K562 (cell line): ENCODE data around the gene TCF12. TPM values are rescaled to one million over a fixed set of nuclear protein-coding genes. Genes with fewer than 3 reads are reported as not detected.

Experiments used
- ATAC-seq: fragments of 200-7000 bp; cut with Tn5 transposase; 3 replicates; pipeline ENCODE4 v1.9.1; 2020; ENCODE audit warnings: moderate library complexity
- BruUV-seq: library from RNA; stranded (reverse); fragments of 400-500 nt; replicated peaks from 2 replicates; lab custom pipeline; 2021; lab: Mats Ljungman, UMichigan
- CTCF ChIA-PET: fragments of 300-600 bp; formaldehyde crosslinking; extraction: SDS; loops from one replicate; lab custom pipeline; 2021; ENCODE audit warnings: low intra/inter-chr PET ratio; lab: Yijun Ruan, JAX
- POLR2A ChIA-PET: fragments of 300-600, 350-650 bp; sonication (Branson Sonifier 250); formaldehyde crosslinking; extraction: SDS; loops from one replicate; lab custom pipeline; 2021; ENCODE audit warnings: antibody characterized with exemption, inconsistent platforms; lab: Yijun Ruan, JAX
- DNase-seq, 4 experiments: peaks; one replicate each; pipeline versions ENCODE4 v3.0.0 to v3.0.0-alpha.2; 2011 to 2018; ENCODE audit warnings: low spot score in 3 of 4, mixed read lengths in 3 of 4; ENCODE audit errors: extremely low read depth in 1 of 4
- FAIRE-seq: peaks from 2 replicates; lab custom pipeline; 2011; peaks lifted over from hg19 to GRCh38; lab: Jason Lieb, UNC
- H2AFZ ChIP-seq: 2 replicates; pipeline ENCODE4 v1.6.0; 2011; ENCODE audit warnings: low read depth, low read length, control low read depth, inconsistent platforms
- H3K27ac ChIP-seq: fragments of 200-600 bp; 3 replicates; pipeline ENCODE4 v1.8.0; 2011; ENCODE audit warnings: low read depth, mild to moderate bottlenecking, control low read depth, inconsistent platforms, low read length, moderate library complexity, mixed read lengths; ENCODE audit errors: extremely low read depth
- H3K27me3 ChIP-seq, 2 experiments: fragments of 300-600 bp in 1 of 2; 2 replicates in 1 of 2; 3 replicates in 1 of 2; pipeline versions ENCODE4 v1.6.0 to v1.8.0; 2011; ENCODE audit warnings: inconsistent platforms in 2 of 2, low read length in 2 of 2, mild to moderate bottlenecking in 1 of 2, mixed read lengths in 1 of 2, moderate library complexity in 1 of 2; ENCODE audit not compliant: control insufficient read depth in 2 of 2, insufficient read depth in 2 of 2
- H3K36me3 ChIP-seq: fragments of 300-600 bp; 3 replicates; pipeline ENCODE4 v1.8.0; 2011; ENCODE audit warnings: mild to moderate bottlenecking, low read length, inconsistent platforms; ENCODE audit not compliant: control insufficient read depth, insufficient read depth
- H3K4me1 ChIP-seq, 2 experiments: fragments of 200-600 bp in 1 of 2; replicated peaks in 1 of 2; 2 replicates in 1 of 2; 3 replicates in 1 of 2; pipeline versions ENCODE4 v1.5.1 to v1.8.0; 2011; ENCODE audit warnings: inconsistent platforms in 2 of 2, low read length in 2 of 2, mild to moderate bottlenecking in 1 of 2, mixed read lengths in 1 of 2, moderate library complexity in 1 of 2; ENCODE audit not compliant: control insufficient read depth in 2 of 2, insufficient read depth in 2 of 2
- H3K4me2 ChIP-seq: 2 replicates; pipeline ENCODE4 v1.6.1; 2011; ENCODE audit warnings: low read length, control low read depth, inconsistent platforms, mixed read lengths; ENCODE audit not compliant: insufficient read depth
- H3K4me3 ChIP-seq: fragments of 200-600 bp; sonication (generic), shearing (Covaris generic); 2 replicates; pipeline ENCODE4 v1.5.1; 2016; ENCODE audit warnings: control low read depth, inconsistent platforms
- H3K79me2 ChIP-seq: fragments of 200-600 bp; 3 replicates; pipeline ENCODE4 v1.8.0; 2011; ENCODE audit warnings: low read length, inconsistent platforms; ENCODE audit not compliant: control insufficient read depth, insufficient read depth
- H3K9ac ChIP-seq, 2 experiments: 2 replicates each; pipeline versions ENCODE4 v1.6.0 to v1.6.1; 2011; ENCODE audit warnings: low read depth in 2 of 2, low read length in 2 of 2, control low read depth in 1 of 2, inconsistent platforms in 1 of 2, mild to moderate bottlenecking in 1 of 2, mixed read lengths in 1 of 2; ENCODE audit not compliant: insufficient read depth in 1 of 2
- H3K9me1 ChIP-seq: one replicate; pipeline ENCODE4 v1.6.0; 2011; ENCODE audit warnings: inconsistent platforms, mild to moderate bottlenecking, low read length, moderate library complexity; ENCODE audit not compliant: control insufficient read depth, insufficient read depth
- H3K9me3 ChIP-seq: replicated peaks from 2 replicates; pipeline ENCODE4 v1.5.1; 2011; ENCODE audit warnings: low read depth, low read length, inconsistent platforms; ENCODE audit not compliant: control insufficient read depth, insufficient read depth
- H4K20me1 ChIP-seq: replicated peaks from 2 replicates; pipeline ENCODE4 v1.6.1; 2011; ENCODE audit warnings: low read length, inconsistent platforms, mixed read lengths; ENCODE audit not compliant: control insufficient read depth, insufficient read depth
- ARID4B ChIP-seq: sonication (generic); formaldehyde crosslinking; IDR thresholded peaks from 2 replicates; pipeline ENCODE4 v1.8.0; 2022; ENCODE audit warnings: mild to moderate bottlenecking, missing genetic modification reagents
- CREB5 ChIP-seq: fragments of 250-450 bp; sonication (Bioruptor Pico); IDR thresholded peaks from 2 replicates; pipeline ENCODE4 v1.5.0; 2020; ENCODE audit warnings: mild to moderate bottlenecking
- ELK1 ChIP-seq: sonication (generic); formaldehyde crosslinking; IDR thresholded peaks from 2 replicates; pipeline ENCODE4 v1.8.1; 2022; ENCODE audit warnings: missing genetic modification reagents
- HNRNPL ChIP-seq: fragments of 200-400 bp; formaldehyde crosslinking; IDR thresholded peaks from 2 replicates; pipeline ENCODE4 v1.6.1; 2017; ENCODE audit warnings: low read depth, mild to moderate bottlenecking, low read length
- KAT8 ChIP-seq: fragments of 450-650 bp; IDR thresholded peaks from 2 replicates; pipeline ENCODE4 v1.6.1; 2016; ENCODE audit warnings: low read depth, mild to moderate bottlenecking
- SRSF9 ChIP-seq: fragments of 200-400 bp; formaldehyde crosslinking; IDR thresholded peaks from 2 replicates; pipeline ENCODE4 v1.6.1; 2017; ENCODE audit warnings: low read depth, low read length, borderline replicate concordance
- ZFP36 ChIP-seq: fragments of 150-350 bp; IDR thresholded peaks from 2 replicates; pipeline ENCODE4 v1.6.1; 2018; ENCODE audit warnings: low read length, low read depth; ENCODE audit not compliant: partially characterized antibody
- ZNF717 ChIP-seq: fragments of 250-450 bp; sonication (Bioruptor Pico); IDR thresholded peaks from 2 replicates; pipeline ENCODE4 v1.5.0; 2021
- WGBS: fragments of 100-300 bp; shearing (Covaris generic); methylation state at CpG from one replicate; pipeline ENCODE4 v1.1.6; 2016; ENCODE audit warnings: low coverage, mixed read lengths; ENCODE audit not compliant: insufficient coverage; ENCODE audit errors: missing lambda C conversion rate; 5-methylcytosine and 5-hydroxymethylcytosine counted together
- in situ Hi-C: fragments of 300-500 bp; cut with MboI; formaldehyde crosslinking; loops from 4 replicates; pipeline ENCODE4 v1.15.0; 2018; ENCODE audit warnings: inconsistent platforms, mixed read lengths
- intact Hi-C: fragments of 100-400 bp; cut with micrococcal nuclease; formaldehyde crosslinking; loops from 2 replicates; pipeline ENCODE4 v1.14.2; 2022
- polyA plus RNA-seq, 8 experiments: library from polyadenylated mRNA; depleted of rRNA in 4 of 8; stranded (reverse) in 5 of 8; unstranded in 3 of 8; fragments of >200 nt; fragmentation: Nextera tagmentation in 2 of 8; fragmentation: Illumina TruSeq in 1 of 8; extraction: Ambion mirVana in 2 of 8; extraction: Trizol in 1 of 8; gene quantifications; 2 replicates each; pipeline versions ENCODE4 v1.2.1 to v1.2.3, GENCODE V29; 2011 to 2014; ENCODE audit warnings: inconsistent platforms in 1 of 8, missing spikeins in 1 of 8
- total RNA-seq, 7 experiments: library from RNA; depleted of rRNA in 6 of 7; stranded (reverse); fragments of >200 nt in 6 of 7; fragmentation: Illumina TruSeq in 2 of 7; extraction: Trizol in 2 of 7; gene quantifications; 2 replicates each; pipeline versions ENCODE4 v1.2.1 to v1.2.3, GENCODE V29; 2011 to 2021; ENCODE audit warnings: low replicate concordance in 1 of 7

Gene TCF12
- total and polyA plus RNA-seq, 9 of the 15 experiments (the other 6 are each of a cell fraction or from before 2014, with no cell fraction given), result 10.5 to 132 (median 52.9) TPM

DNA sequence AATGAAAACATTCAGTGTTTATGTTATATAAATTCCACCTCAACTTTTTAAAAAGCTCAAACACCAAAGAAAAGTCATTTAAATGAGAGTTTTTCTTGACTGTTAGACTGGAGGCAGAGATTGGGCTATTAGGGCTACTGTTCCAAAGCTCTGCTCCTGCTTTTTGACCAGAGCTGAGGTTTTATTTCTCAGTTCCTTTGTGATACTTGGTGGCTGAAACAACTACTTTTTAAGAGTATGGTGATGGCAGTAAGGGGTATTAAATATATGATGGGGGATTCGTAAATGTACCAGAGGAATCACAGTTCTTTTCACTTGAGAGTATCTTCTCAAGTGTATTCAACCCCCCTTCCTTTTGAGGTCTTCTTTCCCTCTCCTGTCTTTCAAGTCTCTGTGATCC is 271.8 kb downstream of the TCF12 start:
- H2AFZ ChIP-seq, result no peak overlapping the region
- H3K9ac ChIP-seq, result no peak overlapping the region
- in situ Hi-C loops (no loop called here), intact Hi-C loops (no loop called here)
- no peaks in the 10 kb centered on the region for H3K79me2 ChIP-seq
- WGBS, result 88% methylated on average over 1 of the region's 1 CpG
- no peak overlapping the region for H3K4me3 ChIP-seq
- CTCF ChIA-PET, result no interaction called here
- no peak overlapping the region for H3K27ac ChIP-seq
- POLR2A ChIA-PET, result interaction anchor here (0.6 to 1.1 kb wide), 2 partner anchors 11 to 124 kb away, joined by 3 to 4 read pairs; no protein-coding TSS in a partner anchor
- no peak for FAIRE-seq
- H3K9me1 ChIP-seq, result no peaks in the 10 kb centered on the region
- H3K9me3 ChIP-seq, result no peaks in the 10 kb centered on the region
- TF ChIP-seq SRSF9 (no peak), ARID4B (CRISPR knock-in tag) (no peak), ZNF717 (CRISPR knock-in tag) (no peak), HNRNPL (no peak), ELK1 (CRISPR knock-in tag) (no peak), KAT8 (no peak), CREB5 (CRISPR knock-in tag) (no peak), ZFP36 (no peak)
- TF ChIP-seq, all 486 proteins: peak for 0
- DNase-seq (no peak), ATAC-seq (no peak)
- Histone ChIP-seq H4K20me1 (no peaks in the 10 kb centered on the region), H3K27me3 (no peaks in the 10 kb centered on the region), H3K4me2 (no peak overlapping the region), H3K36me3 (peaks cover 31% of the 10 kb centered on the region), H3K4me1 (no peaks in the 10 kb centered on the region)
- no TSS peak for BruUV-seq
